Activated B cell treated with CpG ODN at 0.5 μM for 24 hours (primary cell): ENCODE measurements around the gene PNPLA7. TPM values are rescaled to one million over a fixed set of nuclear protein-coding genes. Genes with fewer than 3 reads are reported as not detected.
A peak's percentile ranks its signal among the peaks of the same experiment; 100 is the strongest.

ENCODE experiments used
- ATAC-seq: fragments of 200-7000 bp; cut with Tn5 transposase; one replicate; pipeline ENCODE4 v1.10.0; 2021; ENCODE audit warnings: low read depth, mild to moderate bottlenecking, moderate library complexity
- CTCF ChIA-PET: fragments of 350-600 bp; sonication (Branson Sonifier 250); formaldehyde crosslinking; loops from one replicate; lab custom pipeline; 2021; ENCODE audit warnings: antibody characterized with exemption; lab: Charles Lee
- POLR2A ChIA-PET: fragments of 350-600 bp; sonication (Branson Sonifier 250); formaldehyde crosslinking; loops from one replicate; lab custom pipeline; 2021; ENCODE audit warnings: antibody characterized with exemption; lab: Charles Lee
- DNase-seq: peaks from one replicate; pipeline ENCODE4 v3.0.0; 2022
- H3K27ac Mint-ChIP-seq: one replicate; pipeline ENCODE4 v1.8.0; 2020; ENCODE audit warnings: mixed read lengths
- H3K27me3 Mint-ChIP-seq: one replicate; pipeline ENCODE4 v1.8.0; 2021; ENCODE audit warnings: mixed read lengths
- H3K36me3 Mint-ChIP-seq: one replicate; pipeline ENCODE4 v1.8.0; 2021; ENCODE audit warnings: low read depth, mixed read lengths
- H3K4me1 Mint-ChIP-seq: one replicate; pipeline ENCODE4 v1.8.0; 2021; ENCODE audit warnings: mixed read lengths
- H3K4me3 Mint-ChIP-seq: one replicate; pipeline ENCODE4 v1.8.0; 2020; ENCODE audit warnings: mild to moderate bottlenecking, mixed read lengths
- H3K9me3 Mint-ChIP-seq: one replicate; pipeline ENCODE4 v1.8.0; 2020; ENCODE audit warnings: mixed read lengths
- CTCF ChIP-seq: fragments of 200-600 bp; IDR thresholded peaks from one replicate; pipeline ENCODE4 v1.8.0; 2022; ENCODE audit warnings: antibody characterized with exemption, mild to moderate bottlenecking
- intact Hi-C: fragments of 100-400 bp; cut with micrococcal nuclease; formaldehyde crosslinking; loops from one replicate; pipeline ENCODE4 v1.15.1; 2024
- total RNA-seq: library from RNA; stranded (reverse); gene quantifications from 2 replicates; pipeline ENCODE4 v1.2.3, GENCODE V29; 2022

The PNPLA7 gene
- total RNA-seq, 1 donor from 2014 or later: 5.5 TPM

DNA sequence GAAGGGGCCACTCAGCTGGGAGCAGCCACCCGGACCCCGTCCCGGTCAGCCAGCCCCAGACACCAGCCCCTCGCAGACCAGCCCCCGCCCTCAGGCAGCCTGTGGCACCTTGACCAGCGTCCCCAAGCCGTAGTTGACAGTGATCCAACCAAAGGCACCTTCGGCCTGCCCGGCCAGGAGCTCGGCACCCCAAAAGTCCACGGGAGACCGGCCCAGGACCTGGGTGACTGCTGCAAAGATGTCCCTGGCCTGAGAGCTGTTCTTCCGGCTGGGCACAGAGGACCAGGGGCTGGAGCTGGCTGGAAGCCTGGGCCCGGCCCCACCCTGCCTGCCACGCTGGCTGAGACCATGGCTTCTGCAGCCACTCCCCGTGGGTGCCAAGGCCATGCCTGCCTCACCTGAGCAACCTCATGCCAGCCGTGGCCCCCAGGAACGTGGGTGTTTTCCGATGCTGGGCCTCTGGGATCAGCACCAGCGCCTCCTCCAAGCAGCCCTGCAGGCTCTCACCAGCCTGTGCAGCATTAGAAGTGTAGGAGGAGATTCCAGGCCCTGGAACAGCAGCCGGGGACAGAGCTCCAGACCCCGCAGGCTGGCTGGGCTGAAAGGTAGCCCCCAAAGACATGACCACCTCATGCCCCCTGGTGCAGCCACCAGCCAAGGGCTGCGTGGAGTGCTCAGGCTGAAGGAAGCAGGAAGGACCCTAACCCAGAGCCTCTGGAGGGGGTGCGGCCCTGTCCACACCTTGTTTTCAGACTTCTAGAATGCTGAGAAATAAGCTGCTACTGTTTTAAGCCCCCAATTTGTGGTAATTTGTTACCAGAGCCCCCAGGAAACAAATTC, 113.2 kb downstream of the PNPLA7 start:
- DNase-seq (no peak), ATAC-seq (no peak)
- ChIA-PET CTCF (no interaction called here), POLR2A (interaction anchor here (0.5 kb wide), 1 partner anchor 155 kb away, joined by 4 read pairs; no protein-coding TSS in a partner anchor)
- no peak overlapping the region for H3K27ac Mint-ChIP-seq
- no peak for TF ChIP-seq CTCF
- no peaks in the 10 kb centered on the region for H3K9me3 Mint-ChIP-seq
- intact Hi-C loops: no loop called here
- no peaks in the 10 kb centered on the region for H3K36me3 Mint-ChIP-seq
- peaks cover 4% of the 10 kb centered on the region for H3K27me3 Mint-ChIP-seq
- H3K4me1 Mint-ChIP-seq: peaks cover 2% of the 10 kb centered on the region
- H3K4me3 Mint-ChIP-seq: no peak overlapping the region

GRCh38 chr9:137435980-137436760, 114.0 kb downstream of the PNPLA7 start:
- intact Hi-C loops: no loop called here
- ChIA-PET POLR2A (no interaction called here), CTCF (no interaction called here)
- Mint-ChIP-seq H3K36me3 (no peaks in the 10 kb centered on the region), H3K27me3 (peaks cover 4% of the 10 kb centered on the region), H3K27ac (no peak overlapping the region), H3K4me1 (no peaks in the 10 kb centered on the region), H3K9me3 (no peaks in the 10 kb centered on the region), H3K4me3 (no peak overlapping the region)
- no peak for TF ChIP-seq CTCF
- DNase-seq (no peak), ATAC-seq (peak; percentile 62)

- no peaks in the 10 kb centered on the region for H3K36me3 Mint-ChIP-seq
- CTCF ChIA-PET: no interaction called here
- peaks cover 4% of the 10 kb centered on the region for H3K27me3 Mint-ChIP-seq
These were observed 114.8 kb downstream of the PNPLA7 start for GRCh38 chr9:137435381-137435891.

DNA sequence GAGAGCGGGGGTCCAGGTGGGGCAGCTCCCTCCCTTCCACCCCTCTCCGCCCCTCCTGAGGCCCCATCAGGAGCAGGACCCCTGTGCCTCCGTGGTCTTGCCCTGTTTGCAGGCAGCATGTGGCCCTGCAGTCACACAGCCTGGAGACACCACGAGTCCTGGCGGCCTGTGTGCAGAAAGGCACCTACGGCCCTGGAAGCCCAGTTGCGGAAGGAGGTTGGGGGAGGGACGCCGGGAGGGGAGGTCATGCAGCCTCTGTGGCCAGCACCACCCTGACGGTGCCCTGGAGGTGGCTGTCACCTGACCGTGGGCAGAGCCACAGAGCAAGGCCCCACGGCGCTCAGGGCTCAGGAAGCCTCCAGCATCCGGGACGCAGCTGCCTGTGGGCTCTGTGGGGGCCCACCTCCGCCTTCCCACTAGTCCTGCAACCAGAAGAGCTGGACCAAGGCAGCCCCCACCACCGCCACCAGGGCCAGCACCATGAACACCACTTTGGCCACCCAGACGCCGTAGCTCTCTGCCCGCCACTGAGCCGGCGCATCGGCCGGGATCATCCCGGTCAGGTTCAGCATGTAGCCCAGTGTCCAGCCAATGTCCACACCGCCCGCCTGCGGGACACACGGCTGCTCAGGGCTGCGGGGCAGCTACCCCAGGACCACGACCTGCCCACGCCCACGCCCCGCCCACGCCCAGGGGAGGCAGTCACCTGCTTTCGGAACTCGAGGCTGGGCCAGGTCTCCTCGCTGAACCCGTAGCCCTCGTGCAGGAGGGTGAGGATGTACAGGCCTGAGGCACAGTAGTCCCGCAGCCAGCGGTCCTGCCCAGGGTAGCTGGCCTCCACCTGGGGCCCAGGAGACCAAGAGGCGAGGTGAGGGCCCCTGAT, 115.5 kb downstream of the PNPLA7 start:
- ChIA-PET POLR2A (no interaction called here), CTCF (no interaction called here)
- no peak for TF ChIP-seq CTCF
- no peaks in the 10 kb centered on the region for H3K9me3 Mint-ChIP-seq
- peaks cover 4% of the 10 kb centered on the region for H3K27me3 Mint-ChIP-seq
- H3K4me1 Mint-ChIP-seq: peaks cover 5% of the 10 kb centered on the region
- no peak overlapping the region for H3K4me3 Mint-ChIP-seq
- H3K36me3 Mint-ChIP-seq: no peaks in the 10 kb centered on the region
- DNase-seq (no peak), ATAC-seq (no peak)
- H3K27ac Mint-ChIP-seq: no peak overlapping the region
- intact Hi-C loops: no loop called here

More at GRCh38 chr9:137435381-137435891, 114.8 kb downstream of the PNPLA7 start:
- ATAC-seq: no peak
- H3K9me3 Mint-ChIP-seq: no peaks in the 10 kb centered on the region
- TF ChIP-seq CTCF: no peak
- POLR2A ChIA-PET: no interaction called here
- no peak for DNase-seq
- no peak overlapping the region for H3K4me3 Mint-ChIP-seq
- H3K27ac Mint-ChIP-seq: no peak overlapping the region
- intact Hi-C loops: no loop called here
- peaks cover 4% of the 10 kb centered on the region for H3K4me1 Mint-ChIP-seq
